ENCODE results near the gene SPTBN5.
A peak's percentile ranks its signal among the peaks of the same experiment; 100 is the strongest.

Gene SPTBN5

GRCh38 chr15:41936649-41937567 lies 43.1 kb upstream of the SPTBN5 start:
- TF ChIP-seq CTCF (IDR thresholded peaks at IDR 0.05; ENCODE audit: low read length, missing control alignments) = no peak
- peak; percentile 76 for DNase-seq (ENCODE audit: low read depth)
- H3K4me3 ChIP-seq (replicated peaks; ENCODE audit: low read depth, low read length) = no peak overlapping the region

- TF ChIP-seq CTCF (IDR thresholded peaks at IDR 0.05; ENCODE audit: low read length, missing control alignments) = no peak
- DNase-seq (ENCODE audit: low read depth) = no peak
- no peak overlapping the region for H3K4me3 ChIP-seq (replicated peaks; ENCODE audit: low read depth, low read length)
These were observed 42.3 kb upstream of the SPTBN5 start for GRCh38 chr15:41936155-41936554.

GRCh38 chr15:41935566-41936020 lies 41.7 kb upstream of the SPTBN5 start:
- no peak overlapping the region for H3K4me3 ChIP-seq (replicated peaks; ENCODE audit: low read depth, low read length)
- no peak for DNase-seq (ENCODE audit: low read depth)
- TF ChIP-seq CTCF (IDR thresholded peaks at IDR 0.05; ENCODE audit: low read length, missing control alignments) = no peak

GRCh38 chr15:41934843-41935242 lies 41.0 kb upstream of the SPTBN5 start:
- H3K4me3 ChIP-seq (replicated peaks; ENCODE audit: low read depth, low read length) = no peak overlapping the region
- DNase-seq (ENCODE audit: low read depth) = no peak

GRCh38 chr15:41933771-41934170 lies 39.9 kb upstream of the SPTBN5 start:
- TF ChIP-seq CTCF (IDR thresholded peaks at IDR 0.05; ENCODE audit: low read length, missing control alignments) = no peak
- no peak overlapping the region for H3K4me3 ChIP-seq (replicated peaks; ENCODE audit: low read depth, low read length)
- no peak for DNase-seq (ENCODE audit: low read depth)

More at GRCh38 chr15:41934843-41935242, 41.0 kb upstream of the SPTBN5 start:
- no peak for TF ChIP-seq CTCF (IDR thresholded peaks at IDR 0.05; ENCODE audit: low read length, missing control alignments)

GRCh38 chr15:41933326-41933725 lies 39.5 kb upstream of the SPTBN5 start:
- DNase-seq (ENCODE audit: low read depth) = no peak
- no peak overlapping the region for H3K4me3 ChIP-seq (replicated peaks; ENCODE audit: low read depth, low read length)
- TF ChIP-seq CTCF (IDR thresholded peaks at IDR 0.05; ENCODE audit: low read length, missing control alignments) = no peak

Data from fibroblast of pulmonary artery (primary cell).